H9 (cell line): Measurements from ENCODE around the gene SPCS2. TPM values are rescaled to one million over a fixed set of nuclear protein-coding genes. Genes with fewer than 3 reads are reported as not detected.

Source experiments
- DNase-seq: peaks from one replicate; pipeline ENCODE4 v3.0.0-alpha.2; 2017
- H2AFZ ChIP-seq: one replicate; pipeline ENCODE4 v1.6.1; 2013; ENCODE audit warnings: mild to moderate bottlenecking, low read length, control low read depth, moderate library complexity
- H2AK5ac ChIP-seq: 2 replicates; pipeline ENCODE4 v1.6.1; 2013; ENCODE audit warnings: low read length, control low read depth, mixed read lengths; ENCODE audit not compliant: insufficient read length
- H2BK120ac ChIP-seq: one replicate; pipeline ENCODE4 v1.6.1; 2013; ENCODE audit warnings: low read depth, mild to moderate bottlenecking, low read length, control low read depth, inconsistent platforms; ENCODE audit not compliant: poor library complexity, severe bottlenecking
- H2BK12ac ChIP-seq: 2 replicates; pipeline ENCODE4 v1.6.1; 2013; ENCODE audit warnings: low read length, control low read depth, mixed read lengths, low read depth; ENCODE audit not compliant: insufficient read length
- H2BK15ac ChIP-seq: 2 replicates; pipeline ENCODE4 v1.6.1; 2013; ENCODE audit warnings: low read depth, low read length, control low read depth
- H2BK20ac ChIP-seq: one replicate; pipeline ENCODE4 v1.6.1; 2013; ENCODE audit warnings: low read depth, mild to moderate bottlenecking, low read length, control low read depth, inconsistent platforms; ENCODE audit not compliant: poor library complexity, severe bottlenecking
- H2BK5ac ChIP-seq: 2 replicates; pipeline ENCODE4 v1.6.1; 2013; ENCODE audit warnings: low read length, control low read depth, mixed read lengths; ENCODE audit not compliant: insufficient read length
- H3K14ac ChIP-seq: 2 replicates; pipeline ENCODE4 v1.6.1; 2013; ENCODE audit warnings: low read length, control low read depth; ENCODE audit not compliant: insufficient read depth
- H3K18ac ChIP-seq: 2 replicates; pipeline ENCODE4 v1.6.1; 2013; ENCODE audit warnings: low read depth, mild to moderate bottlenecking, mixed read lengths, low read length, control low read depth; ENCODE audit not compliant: insufficient read length
- H3K23ac ChIP-seq: 2 replicates; pipeline ENCODE4 v1.6.1; 2013; ENCODE audit warnings: low read length, control low read depth, mixed read lengths, low read depth; ENCODE audit not compliant: insufficient read length
- H3K23me2 ChIP-seq: 2 replicates; pipeline ENCODE4 v1.6.1; 2013; ENCODE audit warnings: low read depth, mild to moderate bottlenecking, mixed read lengths, low read length, control low read depth; ENCODE audit not compliant: insufficient read length, poor library complexity, severe bottlenecking
- H3K27ac ChIP-seq: 2 replicates; pipeline ENCODE4 v1.5.1; 2013; ENCODE audit warnings: low read length, control low read depth, mixed read lengths, low read depth; ENCODE audit not compliant: insufficient read length
- H3K27me3 ChIP-seq: 2 replicates; pipeline ENCODE4 v1.6.1; 2013; ENCODE audit warnings: low read length, control low read depth, inconsistent platforms; ENCODE audit not compliant: insufficient read depth
- H3K4ac ChIP-seq: 2 replicates; pipeline ENCODE4 v1.6.1; 2013; ENCODE audit warnings: low read depth, mild to moderate bottlenecking, control low read depth, inconsistent platforms, low read length, moderate library complexity
- H3K4me1 ChIP-seq: 2 replicates; pipeline ENCODE4 v1.6.1; 2013; ENCODE audit warnings: low read length, control low read depth, inconsistent platforms; ENCODE audit not compliant: insufficient read depth
- H3K4me2 ChIP-seq: 2 replicates; pipeline ENCODE4 v1.6.1; 2013; ENCODE audit warnings: low read length, control low read depth, mixed read lengths; ENCODE audit not compliant: insufficient read length, insufficient read depth
- H3K56ac ChIP-seq: 2 replicates; pipeline ENCODE4 v1.6.1; 2013; ENCODE audit warnings: low read depth, mild to moderate bottlenecking, mixed read lengths, low read length, control low read depth; ENCODE audit not compliant: insufficient read length
- H3K79me1 ChIP-seq: 2 replicates; pipeline ENCODE4 v1.6.1; 2013; ENCODE audit warnings: low read depth, mild to moderate bottlenecking, moderate library complexity, low read length, control low read depth, inconsistent platforms; ENCODE audit not compliant: insufficient read depth, poor library complexity, severe bottlenecking
- H3K79me2 ChIP-seq: 2 replicates; pipeline ENCODE4 v1.6.1; 2013; ENCODE audit warnings: low read length, control low read depth, inconsistent platforms; ENCODE audit not compliant: insufficient read depth
- H3K9ac ChIP-seq: 2 replicates; pipeline ENCODE4 v1.6.1; 2013; ENCODE audit warnings: low read length, control low read depth, mixed read lengths; ENCODE audit not compliant: insufficient read length; ENCODE audit errors: extremely low read depth
- H3K9me3 ChIP-seq: one replicate; pipeline ENCODE4 v1.6.1; 2013; ENCODE audit warnings: low read depth, low read length, inconsistent platforms; ENCODE audit not compliant: control insufficient read depth
- H3T11ph ChIP-seq: one replicate; pipeline ENCODE4 v1.6.1; 2013; ENCODE audit warnings: mild to moderate bottlenecking, low read length, control low read depth, inconsistent platforms
- H4K20me1 ChIP-seq: one replicate; pipeline ENCODE4 v1.6.1; 2013; ENCODE audit not compliant: control insufficient read depth, insufficient read length, insufficient read depth
- H4K5ac ChIP-seq: 2 replicates; pipeline ENCODE4 v1.6.1; 2013; ENCODE audit warnings: low read depth, mild to moderate bottlenecking, mixed read lengths, low read length, control low read depth; ENCODE audit not compliant: insufficient read length
- H4K8ac ChIP-seq: replicated peaks from 2 replicates; pipeline ENCODE4 v1.6.1; 2013; ENCODE audit warnings: low read length, control low read depth, mixed read lengths, low read depth; ENCODE audit not compliant: insufficient read length
- H4K91ac ChIP-seq: 2 replicates; pipeline ENCODE4 v1.6.1; 2013; ENCODE audit warnings: low read depth, mild to moderate bottlenecking, moderate library complexity, mixed read lengths, low read length, control low read depth; ENCODE audit not compliant: insufficient read length
- H3K27ac Mint-ChIP-seq, 3 experiments: 2 replicates in 2 of 3; 3 replicates in 1 of 3; pipeline ENCODE4 v1.8.0; 2020 to 2021; ENCODE audit warnings: mixed read lengths in 3 of 3, mild to moderate bottlenecking in 1 of 3, moderate library complexity in 1 of 3
- H3K27me3 Mint-ChIP-seq: 2 replicates; pipeline ENCODE4 v1.8.0; 2021; ENCODE audit warnings: low read depth, mild to moderate bottlenecking, moderate library complexity, mixed read lengths
- H3K36me3 Mint-ChIP-seq, 3 experiments: 2 replicates in 2 of 3; 3 replicates in 1 of 3; pipeline ENCODE4 v1.8.0; 2020 to 2021; ENCODE audit warnings: low read depth in 3 of 3, mixed read lengths in 3 of 3; ENCODE audit not compliant: insufficient read depth in 1 of 3
- H3K4me1 Mint-ChIP-seq, 2 experiments: 2 replicates each; pipeline ENCODE4 v1.8.0; 2020; ENCODE audit warnings: mixed read lengths in 2 of 2
- H3K4me3 Mint-ChIP-seq, 2 experiments: 2 replicates in 1 of 2; 3 replicates in 1 of 2; pipeline ENCODE4 v1.8.0; 2020 to 2021; ENCODE audit warnings: mild to moderate bottlenecking in 2 of 2, mixed read lengths in 2 of 2, moderate library complexity in 1 of 2
- H3K9me3 Mint-ChIP-seq, 2 experiments: 2 replicates in 1 of 2; 3 replicates in 1 of 2; pipeline ENCODE4 v1.8.0; 2020; ENCODE audit warnings: mild to moderate bottlenecking in 2 of 2, mixed read lengths in 2 of 2, moderate library complexity in 1 of 2
- CTCF ChIP-seq: fragments of 200-600 bp; sonication (generic); conservative IDR thresholded peaks from 3 replicates; pipeline ENCODE4 v1.8.0; 2021; ENCODE audit warnings: antibody characterized with exemption, mild to moderate bottlenecking
- WGBS: extraction: QIAGEN DNeasy Blood & Tissue Kit; methylation state at CpG from one replicate; pipeline ENCODE4 v1.1.7; 2013; ENCODE audit warnings: missing lambda C conversion rate, low lambda C conversion rate, mixed read lengths; ENCODE audit not compliant: insufficient read length; ENCODE audit errors: extremely low coverage; 5-methylcytosine and 5-hydroxymethylcytosine counted together
- total RNA-seq: library from RNA; stranded (reverse); gene quantifications from 2 replicates; pipeline ENCODE4 v1.2.1, GENCODE V29; 2021

Gene SPCS2
- total RNA-seq, 1 experiment from 2014 or later = 144 TPM

GRCh38 chr11:74951226-74951625 is 2.2 kb downstream of the SPCS2 start:
- no peak overlapping the region for H2BK15ac ChIP-seq
- Mint-ChIP-seq H3K36me3 (peaks cover 0 to 13% (median 6%) of the 10 kb centered on the region in 3 experiments; a peak in 5 of 7 replicates), H3K9me3 (no peaks in the 10 kb centered on the region; a peak in 1 of 5 replicates), H3K4me1 (peaks cover 15 to 16% of the 10 kb centered on the region in 2 experiments), H3K27ac (no peak overlapping the region), H3K27me3 (no peaks in the 10 kb centered on the region), H3K4me3 (peak overlapping the region; percentile 96 to 98; a peak in 3 of 5 replicates)
- H3K27me3 ChIP-seq = no peaks in the 10 kb centered on the region
- no peak overlapping the region for H3K9ac ChIP-seq
- no peak overlapping the region for H2BK12ac ChIP-seq
- no peak overlapping the region for H3K27ac ChIP-seq
- no peak overlapping the region for H4K8ac ChIP-seq
- H2BK5ac ChIP-seq = no peak overlapping the region
- H3T11ph ChIP-seq = no peak overlapping the region
- no peaks in the 10 kb centered on the region for H3K4me1 ChIP-seq
- no peak overlapping the region for H2BK120ac ChIP-seq
- TF ChIP-seq CTCF = no peak
- no CpG with 5 or more reads among the region's 8 CpGs for WGBS
- no peak overlapping the region for H4K5ac ChIP-seq
- DNase-seq = no peak
- no peaks in the 10 kb centered on the region for H4K20me1 ChIP-seq
- H3K56ac ChIP-seq = no peak overlapping the region
- H3K4me2 ChIP-seq = no peak overlapping the region
- H3K79me1 ChIP-seq = peaks cover 8% of the 10 kb centered on the region
- peaks cover 23% of the 10 kb centered on the region for H3K79me2 ChIP-seq
- H3K4ac ChIP-seq = no peak overlapping the region
- H3K9me3 ChIP-seq = no peaks in the 10 kb centered on the region
- H3K23me2 ChIP-seq = peaks cover 5% of the 10 kb centered on the region
- H2BK20ac ChIP-seq = no peak overlapping the region
- H4K91ac ChIP-seq = no peak overlapping the region
- H3K14ac ChIP-seq = no peak overlapping the region
- no peak overlapping the region for H3K23ac ChIP-seq
- H3K18ac ChIP-seq = no peak overlapping the region
- no peak overlapping the region for H2AFZ ChIP-seq
- no peak overlapping the region for H2AK5ac ChIP-seq
